WTC11 (cell line): Measurements from ENCODE around the gene LY9. TPM values are rescaled to one million over a fixed set of nuclear protein-coding genes. Genes with fewer than 3 reads are reported as not detected.

Experiments used
- ATAC-seq: fragments of 200-7000 bp; cut with Tn5 transposase; 2 replicates; pipeline ENCODE4 v1.10.0; 2021; ENCODE audit warnings: mild to moderate bottlenecking, moderate library complexity
- CTCF ChIA-PET: fragments of 300-600 bp; sonication (Branson Sonifier 250); formaldehyde crosslinking; loops from one replicate; lab custom pipeline; 2021; ENCODE audit warnings: antibody characterized with exemption; lab: Charles Lee
- POLR2A ChIA-PET: fragments of 350-600 bp; sonication (Branson Sonifier 250); formaldehyde crosslinking; loops from one replicate; lab custom pipeline; 2021; ENCODE audit warnings: antibody characterized with exemption; lab: Charles Lee
- DNase-seq: peaks from one replicate; pipeline ENCODE4 v3.0.0; 2021; ENCODE audit warnings: low spot score
- H3K27ac Mint-ChIP-seq: 2 replicates; pipeline ENCODE4 v1.8.0; 2021; ENCODE audit warnings: mixed read lengths
- H3K27me3 Mint-ChIP-seq: 2 replicates; pipeline ENCODE4 v1.8.0; 2021; ENCODE audit warnings: low read depth, mild to moderate bottlenecking, moderate library complexity, mixed read lengths
- H3K36me3 Mint-ChIP-seq: 2 replicates; pipeline ENCODE4 v1.8.0; 2021; ENCODE audit warnings: mixed read lengths
- H3K4me1 Mint-ChIP-seq: 2 replicates; pipeline ENCODE4 v1.8.0; 2022; ENCODE audit warnings: mixed read lengths
- H3K4me3 Mint-ChIP-seq: 2 replicates; pipeline ENCODE4 v1.8.0; 2021; ENCODE audit warnings: mild to moderate bottlenecking, moderate library complexity, mixed read lengths
- H3K9me3 Mint-ChIP-seq: 2 replicates; pipeline ENCODE4 v1.8.0; 2021; ENCODE audit warnings: mixed read lengths
- ATF3 ChIP-seq: sonication (generic); formaldehyde crosslinking; conservative IDR thresholded peaks from 2 replicates; pipeline ENCODE4 v1.8.1; 2022; ENCODE audit warnings: mild to moderate bottlenecking, missing genetic modification reagents
- ATF6 ChIP-seq: sonication (generic); formaldehyde crosslinking; IDR thresholded peaks from 2 replicates; pipeline ENCODE4 v1.8.1; 2023; ENCODE audit warnings: mild to moderate bottlenecking, missing genetic modification reagents
- CREB1 ChIP-seq: sonication (generic); formaldehyde crosslinking; IDR thresholded peaks from 2 replicates; pipeline ENCODE4 v1.8.0; 2023; ENCODE audit warnings: mild to moderate bottlenecking, missing genetic modification reagents
- E2F4 ChIP-seq: sonication (generic); formaldehyde crosslinking; IDR thresholded peaks from 2 replicates; pipeline ENCODE4 v1.8.1; 2022; ENCODE audit warnings: low read depth, mild to moderate bottlenecking, moderate library complexity, missing genetic modification reagents, borderline replicate concordance
- E2F5 ChIP-seq: sonication (generic); formaldehyde crosslinking; IDR thresholded peaks from 2 replicates; pipeline ENCODE4 v1.8.1; 2022; ENCODE audit warnings: mild to moderate bottlenecking, moderate library complexity, missing genetic modification reagents
- ELF4 ChIP-seq: sonication (generic); formaldehyde crosslinking; IDR thresholded peaks from 2 replicates; pipeline ENCODE4 v1.8.1; 2022; ENCODE audit warnings: low read depth, mild to moderate bottlenecking, moderate library complexity, missing genetic modification reagents
- HMGA2 ChIP-seq: fragments of 250-450 bp; sonication (Bioruptor Pico); IDR thresholded peaks from 2 replicates; pipeline ENCODE4 v1.4.0; 2021; ENCODE audit warnings: mild to moderate bottlenecking, moderate library complexity
- NR3C1 ChIP-seq: sonication (generic); formaldehyde crosslinking; conservative IDR thresholded peaks from 2 replicates; pipeline ENCODE4 v1.8.1; 2023; ENCODE audit warnings: low read depth, mild to moderate bottlenecking, missing genetic modification reagents
- OVOL2 ChIP-seq: fragments of 250-450 bp; sonication (Bioruptor Pico); IDR thresholded peaks from 2 replicates; pipeline ENCODE4 v1.9.0; 2021; ENCODE audit warnings: mild to moderate bottlenecking, borderline replicate concordance
- RELA ChIP-seq: sonication (generic); formaldehyde crosslinking; IDR thresholded peaks from 2 replicates; pipeline ENCODE4 v1.8.1; 2022; ENCODE audit warnings: missing genetic modification reagents, mild to moderate bottlenecking, borderline replicate concordance
- SMAD4 ChIP-seq: sonication (generic); formaldehyde crosslinking; IDR thresholded peaks from 2 replicates; pipeline ENCODE4 v1.8.0; 2022; ENCODE audit warnings: mild to moderate bottlenecking, missing genetic modification reagents
- TCF7 ChIP-seq: sonication (generic); formaldehyde crosslinking; IDR thresholded peaks from 2 replicates; pipeline ENCODE4 v1.8.0; 2022; ENCODE audit warnings: mild to moderate bottlenecking, low read depth, missing genetic modification reagents, moderate library complexity
- TEAD1 ChIP-seq: sonication (generic); formaldehyde crosslinking; IDR thresholded peaks from 2 replicates; pipeline ENCODE4 v1.8.0; 2022; ENCODE audit warnings: mild to moderate bottlenecking, missing genetic modification reagents
- USF2 ChIP-seq: sonication (generic); formaldehyde crosslinking; IDR thresholded peaks from 2 replicates; pipeline ENCODE4 v1.8.1; 2023; ENCODE audit warnings: mild to moderate bottlenecking, missing genetic modification reagents, moderate library complexity
- ZBTB43 ChIP-seq: sonication (generic); formaldehyde crosslinking; IDR thresholded peaks from 2 replicates; pipeline ENCODE4 v1.8.1; 2023; ENCODE audit warnings: mild to moderate bottlenecking, missing genetic modification reagents
- ZNF512 ChIP-seq: sonication (generic); formaldehyde crosslinking; IDR thresholded peaks from 2 replicates; pipeline ENCODE4 v1.8.1; 2022; ENCODE audit warnings: missing genetic modification reagents, borderline replicate concordance
- total RNA-seq: library from RNA; stranded (reverse); gene quantifications from 3 replicates; pipeline ENCODE4 v1.2.3, GENCODE V29; 2021

LY9 gene
- total RNA-seq, 1 experiment from 2014 or later, result not detected

- TF ChIP-seq ELF4 (CRISPR knock-in tag), result no peak
- CTCF ChIA-PET, result interaction anchor here (0.9 to 1.1 kb wide), 2 partner anchors 14 to 43 kb away, joined by 3 to 4 read pairs; no protein-coding TSS in a partner anchor
- Mint-ChIP-seq H3K4me1 (peaks cover 7% of the 10 kb centered on the region), H3K27me3 (no peaks in the 10 kb centered on the region), H3K4me3 (no peak overlapping the region), H3K27ac (no peak overlapping the region), H3K36me3 (no peaks in the 10 kb centered on the region), H3K9me3 (no peaks in the 10 kb centered on the region)
- ATAC-seq (no peak), DNase-seq (no peak)
- POLR2A ChIA-PET, result no interaction called here
Measured at GRCh38 chr1:160823296-160823695, 27.3 kb downstream of the LY9 start.

- DNase-seq, result no peak
- POLR2A ChIA-PET, result no interaction called here
- H3K9me3 Mint-ChIP-seq, result no peaks in the 10 kb centered on the region
- TF ChIP-seq E2F5 (no peak), USF2 (CRISPR knock-in tag) (no peak), TCF7 (CRISPR knock-in tag) (no peak), ATF6 (CRISPR knock-in tag) (no peak), ZNF512 (CRISPR knock-in tag) (no peak)
- TF ChIP-seq, all 79 proteins: peak for 0
- ATAC-seq, result no peak
- H3K27ac Mint-ChIP-seq, result no peak overlapping the region
- H3K4me1 Mint-ChIP-seq, result peaks cover 3% of the 10 kb centered on the region
- H3K36me3 Mint-ChIP-seq, result no peaks in the 10 kb centered on the region
- CTCF ChIA-PET, result interaction anchor here (0.9 to 1.4 kb wide), 2 partner anchors 49 to 146 kb away, joined by 3 read pairs; no protein-coding TSS in a partner anchor
- no peak overlapping the region for H3K4me3 Mint-ChIP-seq
- H3K27me3 Mint-ChIP-seq, result peaks cover 11% of the 10 kb centered on the region; the same call in 1 of the 2 replicates
Measured at GRCh38 chr1:160826546-160826945, 30.6 kb downstream of the LY9 start.

GRCh38 chr1:160827418-160827817 lies 31.4 kb downstream of the LY9 start:
- ATAC-seq, result no peak
- CTCF ChIA-PET, result interaction anchor here (0.6 to 1.4 kb wide), 4 partner anchors 47 to 352 kb away, joined by 3 to 6 read pairs (median 3); no protein-coding TSS in a partner anchor

GRCh38 chr1:160829766-160830165 lies 33.8 kb downstream of the LY9 start:
- ChIA-PET CTCF (interaction anchor here (0.6 to 3.4 kb wide), 13 partner anchors 8 to 158 kb away, joined by 3 to 20 read pairs (median 4); partner anchors contain the start of gene ITLN2), POLR2A (no interaction called here)
- Mint-ChIP-seq H3K4me1 (peaks cover 11% of the 10 kb centered on the region), H3K4me3 (no peak overlapping the region), H3K27me3 (peaks cover 11% of the 10 kb centered on the region; the same call in 1 of the 2 replicates), H3K36me3 (no peaks in the 10 kb centered on the region), H3K9me3 (no peaks in the 10 kb centered on the region), H3K27ac (no peak overlapping the region)
- TF ChIP-seq SMAD4 (CRISPR knock-in tag), result no peak
- TF ChIP-seq ATF3 (CRISPR knock-in tag), result no peak
- TF ChIP-seq ZBTB43 (CRISPR knock-in tag), result no peak
- no peak for TF ChIP-seq RELA (CRISPR knock-in tag)
- no peak for TF ChIP-seq HMGA2 (CRISPR knock-in tag)
- no peak for TF ChIP-seq NR3C1
- DNase-seq (no peak), ATAC-seq (no peak)

More at GRCh38 chr1:160827418-160827817, 31.4 kb downstream of the LY9 start:
- TF ChIP-seq CREB1 (CRISPR knock-in tag), result no peak
- TF ChIP-seq OVOL2 (CRISPR knock-in tag), result no peak
- no peak for TF ChIP-seq TEAD1
- no peak for TF ChIP-seq E2F4 (CRISPR knock-in tag)
- TF ChIP-seq, all 79 proteins: peak for 0
- Mint-ChIP-seq H3K9me3 (no peaks in the 10 kb centered on the region), H3K4me1 (peaks cover 3% of the 10 kb centered on the region), H3K27ac (no peak overlapping the region), H3K27me3 (peaks cover 11% of the 10 kb centered on the region; the same call in 1 of the 2 replicates), H3K4me3 (no peak overlapping the region), H3K36me3 (no peaks in the 10 kb centered on the region)
- POLR2A ChIA-PET, result no interaction called here
- DNase-seq, result no peak
